PC-9 (cell line): ENCODE measurements around the gene HES1. TPM values are rescaled to one million over a fixed set of nuclear protein-coding genes. Genes with fewer than 3 reads are reported as not detected.

Source experiments
- BruUV-seq: library from RNA; stranded (reverse); fragments of 400-500 nt; replicated peaks from 2 replicates; lab custom pipeline; 2021; lab: Mats Ljungman, UMichigan
- CTCF ChIA-PET: fragments of 300-600 bp; sonication (Branson Sonifier 250); formaldehyde crosslinking; loops from one replicate; lab custom pipeline; 2022; ENCODE audit warnings: antibody characterized with exemption; lab: Charles Lee
- POLR2A ChIA-PET: fragments of 300-600 bp; sonication (Branson Sonifier 250); formaldehyde crosslinking; loops from one replicate; lab custom pipeline; 2022; ENCODE audit warnings: antibody characterized with exemption; ENCODE audit not compliant: unreplicated experiment; lab: Charles Lee
- DNase-seq, 2 experiments: peaks; one replicate each; pipeline versions ENCODE4 v3.0.0 to v3.0.0-alpha.2; 2015 to 2022; ENCODE audit warnings: mixed read lengths in 1 of 2
- H2AFZ ChIP-seq: fragments of 200-600 bp; sonication (generic); 2 replicates; pipeline ENCODE4 v1.8.1; 2017; ENCODE audit warnings: antibody characterized with exemption
- H3F3A ChIP-seq: fragments of 200-600 bp; sonication (generic); 2 replicates; pipeline ENCODE4 v1.8.1; 2017; ENCODE audit warnings: antibody characterized with exemption, mild to moderate bottlenecking, low read depth; ENCODE audit not compliant: insufficient read depth
- H3K27ac ChIP-seq: fragments of 200-600 bp; sonication (generic); 2 replicates; pipeline ENCODE4 v1.6.1; 2016; ENCODE audit warnings: mixed run types
- H3K27me3 ChIP-seq: fragments of 200-600 bp; sonication (generic); 2 replicates; pipeline ENCODE4 v1.6.1; 2016; ENCODE audit warnings: low read depth, mixed run types; ENCODE audit not compliant: insufficient read depth
- H3K36me3 ChIP-seq: fragments of 200-600 bp; sonication (generic); 2 replicates; pipeline ENCODE4 v1.6.1; 2016; ENCODE audit warnings: low read depth, mixed run types
- H3K4me1 ChIP-seq: fragments of 200-600 bp; sonication (generic); replicated peaks from 2 replicates; pipeline ENCODE4 v1.6.1; 2016; ENCODE audit warnings: mixed run types; ENCODE audit not compliant: insufficient read depth
- H3K4me2 ChIP-seq: fragments of 200-600 bp; sonication (generic); 2 replicates; pipeline ENCODE4 v1.6.1; 2017; ENCODE audit warnings: mixed run types
- H3K4me3 ChIP-seq: fragments of 200-600 bp; sonication (generic); 2 replicates; pipeline ENCODE4 v1.6.1; 2016; ENCODE audit warnings: mixed run types
- H3K79me2 ChIP-seq: fragments of 200-600 bp; sonication (generic); 2 replicates; pipeline ENCODE4 v1.6.1; 2017; ENCODE audit warnings: low read depth, mixed run types
- H3K9me2 ChIP-seq: fragments of 200-600 bp; sonication (generic); 2 replicates; pipeline ENCODE4 v1.8.1; 2017; ENCODE audit warnings: mild to moderate bottlenecking; ENCODE audit not compliant: insufficient read depth
- H3K9me3 ChIP-seq: fragments of 200-600 bp; sonication (generic); 2 replicates; pipeline ENCODE4 v1.8.1; 2016; ENCODE audit warnings: low read depth; ENCODE audit not compliant: insufficient read depth
- H4K20me1 ChIP-seq: fragments of 200-600 bp; sonication (generic); 2 replicates; pipeline ENCODE4 v1.8.1; 2017; ENCODE audit not compliant: insufficient read depth
- CTCF ChIP-seq: fragments of 200-600 bp; sonication (generic); conservative IDR thresholded peaks from 2 replicates; pipeline ENCODE4 v1.6.1; 2017; ENCODE audit warnings: mixed run types, antibody characterized with exemption, mild to moderate bottlenecking, moderate library complexity
- EZH2 ChIP-seq: fragments of 200-600 bp; sonication (generic); IDR thresholded peaks from 2 replicates; pipeline ENCODE4 v1.8.0; 2017; ENCODE audit warnings: antibody characterized with exemption, low read depth
- intact Hi-C: fragments of 100-400 bp; cut with micrococcal nuclease; formaldehyde crosslinking; loops from one replicate; pipeline ENCODE4 v1.10.0; 2022; ENCODE audit not compliant: unreplicated experiment
- total RNA-seq: library from RNA; stranded (reverse); gene quantifications from 2 replicates; pipeline ENCODE4 v1.2.3, GENCODE V29; 2021

HES1 gene
- total RNA-seq, 1 experiment from 2014 or later: 66.5 TPM

DNA sequence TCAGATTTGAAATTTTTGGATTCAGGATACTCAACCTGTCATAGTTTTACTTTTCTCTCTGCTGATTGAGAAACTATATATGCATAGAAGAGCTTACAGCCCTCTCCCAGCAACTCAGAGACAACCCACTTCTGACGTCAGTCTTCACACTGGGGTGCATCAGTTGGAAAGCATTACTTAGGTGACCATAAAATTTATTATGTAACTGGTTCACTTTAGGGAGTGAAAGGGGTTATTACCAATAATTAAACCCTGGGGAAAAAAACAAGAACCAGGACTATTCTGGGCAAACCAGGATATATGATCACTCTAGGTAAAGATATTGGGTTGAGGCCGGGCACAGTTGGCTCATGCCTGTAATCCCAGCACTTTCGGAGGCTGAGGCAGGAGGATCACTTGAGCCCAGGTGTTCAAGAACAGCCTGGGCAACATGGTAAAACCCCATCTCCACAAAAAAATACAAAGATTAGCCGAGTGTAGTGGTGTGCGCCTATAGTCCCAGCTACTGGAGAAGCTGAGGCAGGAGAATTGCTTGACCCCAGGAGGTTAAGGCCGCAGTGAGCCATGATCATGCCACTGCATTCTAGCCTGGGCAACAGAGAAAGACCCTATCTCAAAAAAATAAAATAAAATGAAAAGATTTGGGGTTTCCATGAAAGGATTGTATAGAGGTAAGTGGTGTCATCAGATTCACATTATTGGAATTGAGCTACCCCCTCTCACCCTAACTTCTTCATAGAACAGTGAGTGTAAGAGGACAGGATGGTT, 27.1 kb downstream of the HES1 start:
- TF ChIP-seq EZH2: no peak
- no peak for TF ChIP-seq CTCF
- Histone ChIP-seq H3F3A (peaks cover 18% of the 10 kb centered on the region), H4K20me1 (no peaks in the 10 kb centered on the region), H3K4me2 (no peak overlapping the region), H3K79me2 (no peaks in the 10 kb centered on the region), H3K27me3 (no peaks in the 10 kb centered on the region), H3K9me2 (no peaks in the 10 kb centered on the region), H3K36me3 (no peaks in the 10 kb centered on the region), H3K27ac (no peak overlapping the region), H3K4me1 (peaks cover 45% of the 10 kb centered on the region), H2AFZ (no peak overlapping the region), H3K4me3 (no peak overlapping the region), H3K9me3 (no peaks in the 10 kb centered on the region)
- POLR2A ChIA-PET: no interaction called here
- intact Hi-C loops: no loop called here
- no TSS peak for BruUV-seq
- CTCF ChIA-PET: interaction anchor here (0.8 kb wide), 1 partner anchor 152 kb away, joined by 16 read pairs; no protein-coding TSS in a partner anchor
- DNase-seq: no peak

- no peak overlapping the region for H3K4me2 ChIP-seq
- no peak for TF ChIP-seq CTCF
- no peak for TF ChIP-seq EZH2
- no peak overlapping the region for H2AFZ ChIP-seq
- H3K9me3 ChIP-seq: no peaks in the 10 kb centered on the region
- H3K27me3 ChIP-seq: no peaks in the 10 kb centered on the region
- H3K27ac ChIP-seq: no peak overlapping the region
- H4K20me1 ChIP-seq: no peaks in the 10 kb centered on the region
- no TSS peak for BruUV-seq
- peaks cover 12% of the 10 kb centered on the region; the same call in 1 of the 2 replicates for H3F3A ChIP-seq
- intact Hi-C loops: no loop called here
- no peaks in the 10 kb centered on the region for H3K79me2 ChIP-seq
- H3K4me3 ChIP-seq: no peak overlapping the region
- peaks cover 40% of the 10 kb centered on the region for H3K4me1 ChIP-seq
- no peaks in the 10 kb centered on the region for H3K9me2 ChIP-seq
- CTCF ChIA-PET: no interaction called here
- DNase-seq: no peak
- POLR2A ChIA-PET: no interaction called here
- no peaks in the 10 kb centered on the region for H3K36me3 ChIP-seq
Measured at GRCh38 chr3:194163697-194164096, 27.7 kb downstream of the HES1 start.

DNA sequence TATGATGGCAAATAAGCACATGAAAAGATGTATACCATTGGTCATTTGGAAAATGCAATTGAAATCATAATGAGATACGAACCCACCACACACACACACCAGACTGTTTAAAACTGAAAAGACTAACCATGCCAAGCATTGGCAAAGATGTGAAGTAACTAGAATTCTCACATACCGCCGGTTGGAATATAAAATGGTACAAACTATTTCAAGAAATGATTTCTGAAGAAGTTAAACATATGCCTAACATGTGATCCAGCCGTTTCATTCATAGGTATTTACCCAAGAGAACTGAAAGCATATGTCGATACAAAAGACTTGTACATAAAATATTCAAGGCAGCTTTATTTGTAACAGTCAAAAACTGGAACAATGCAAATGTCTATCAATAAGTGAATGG, 28.9 kb downstream of the HES1 start:
- TF ChIP-seq CTCF: no peak
- TF ChIP-seq EZH2: no peak
- Histone ChIP-seq H2AFZ (no peak overlapping the region), H3K9me2 (no peaks in the 10 kb centered on the region), H3K4me2 (no peak overlapping the region), H3K4me1 (peaks cover 34% of the 10 kb centered on the region), H3K27ac (no peak overlapping the region), H3K27me3 (no peaks in the 10 kb centered on the region), H3K36me3 (no peaks in the 10 kb centered on the region), H4K20me1 (no peaks in the 10 kb centered on the region), H3K79me2 (no peaks in the 10 kb centered on the region), H3K4me3 (no peak overlapping the region), H3K9me3 (no peaks in the 10 kb centered on the region), H3F3A (peaks cover 2% of the 10 kb centered on the region; the same call in 1 of the 2 replicates)
- DNase-seq: no peak
- BruUV-seq: no TSS peak
- CTCF ChIA-PET: no interaction called here
- POLR2A ChIA-PET: no interaction called here
- intact Hi-C loops: no loop called here
